Activated naive CD8-positive, alpha-beta T cell treated with anti-CD3 and anti-CD28 coated beads for 36 hours (primary cell): ENCODE data around the gene ANTXR2. TPM values are rescaled to one million over a fixed set of nuclear protein-coding genes. Genes with fewer than 3 reads are reported as not detected.

Source experiments
- DNase-seq: peaks from one replicate; pipeline ENCODE4 v3.0.0; 2021
- H3K27ac Mint-ChIP-seq: one replicate; pipeline ENCODE4 v1.8.0; 2022; ENCODE audit warnings: mild to moderate bottlenecking, moderate library complexity, mixed read lengths
- H3K27me3 Mint-ChIP-seq: one replicate; pipeline ENCODE4 v1.8.0; 2022; ENCODE audit warnings: mild to moderate bottlenecking, mixed read lengths
- H3K36me3 Mint-ChIP-seq: one replicate; pipeline ENCODE4 v1.8.0; 2021; ENCODE audit warnings: mild to moderate bottlenecking, mixed read lengths
- H3K4me1 Mint-ChIP-seq: one replicate; pipeline ENCODE4 v1.8.0; 2021; ENCODE audit warnings: mixed read lengths
- H3K4me3 Mint-ChIP-seq: one replicate; pipeline ENCODE4 v1.8.0; 2022; ENCODE audit warnings: mild to moderate bottlenecking, moderate library complexity, mixed read lengths
- H3K9me3 Mint-ChIP-seq: one replicate; pipeline ENCODE4 v1.8.0; 2022; ENCODE audit warnings: mixed read lengths
- total RNA-seq, 2 experiments: library from RNA; stranded (reverse); gene quantifications; one replicate each; pipeline ENCODE4 v1.2.3, GENCODE V29; 2021

ANTXR2 gene
- total RNA-seq, 2 experiments from 2014 or later = 1.5 to 2.0 TPM

- peaks cover 5% of the 10 kb centered on the region for H3K27me3 Mint-ChIP-seq
- peaks cover 10% of the 10 kb centered on the region for H3K4me1 Mint-ChIP-seq
- no peak overlapping the region for H3K27ac Mint-ChIP-seq
- H3K4me3 Mint-ChIP-seq = no peak overlapping the region
- no peaks in the 10 kb centered on the region for H3K9me3 Mint-ChIP-seq
- no peak for DNase-seq
- H3K36me3 Mint-ChIP-seq = no peaks in the 10 kb centered on the region
These were observed 25.6 kb upstream of the ANTXR2 start for GRCh38 chr4:80098635-80099034.

GRCh38 chr4:80097400-80098177 is 24.6 kb upstream of the ANTXR2 start:
- no peak overlapping the region for H3K27ac Mint-ChIP-seq
- no peaks in the 10 kb centered on the region for H3K36me3 Mint-ChIP-seq
- peaks cover 5% of the 10 kb centered on the region for H3K27me3 Mint-ChIP-seq
- H3K4me1 Mint-ChIP-seq = peaks cover 10% of the 10 kb centered on the region
- no peak overlapping the region for H3K4me3 Mint-ChIP-seq
- DNase-seq = no peak
- no peaks in the 10 kb centered on the region for H3K9me3 Mint-ChIP-seq

DNA sequence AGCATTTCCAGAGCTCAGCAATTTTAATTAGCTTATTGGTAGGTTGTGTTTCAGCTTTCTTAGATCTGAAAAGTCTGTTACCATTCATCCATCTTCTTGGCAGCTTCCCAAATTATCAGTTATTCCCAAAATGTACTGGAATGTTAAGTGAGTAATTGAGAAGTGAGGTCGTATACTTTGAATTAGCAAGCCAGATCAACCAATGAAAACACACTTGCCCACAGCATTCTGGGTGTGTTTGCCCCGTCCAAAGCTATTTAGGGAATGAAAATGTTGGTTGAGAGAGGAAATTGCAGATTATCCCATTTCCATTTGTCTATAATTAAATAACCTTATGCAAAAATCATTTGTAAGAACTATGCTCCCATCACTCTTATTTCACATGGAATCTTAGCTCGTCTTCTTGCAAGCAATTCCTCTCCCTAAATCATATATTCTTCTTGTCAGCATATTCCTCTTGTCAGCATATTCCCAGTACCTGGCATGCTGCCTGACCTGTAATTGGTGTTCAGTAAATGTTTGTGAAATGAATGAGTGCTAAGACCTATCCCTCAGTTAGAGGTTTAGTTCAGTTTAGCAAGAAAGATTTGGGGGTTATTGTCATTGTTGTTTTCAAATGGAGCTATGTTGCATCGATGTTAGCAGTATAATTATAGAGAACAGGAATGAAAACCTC is 23.3 kb upstream of the ANTXR2 start:
- H3K9me3 Mint-ChIP-seq = no peaks in the 10 kb centered on the region
- no peaks in the 10 kb centered on the region for H3K36me3 Mint-ChIP-seq
- H3K4me3 Mint-ChIP-seq = no peak overlapping the region
- no peak for DNase-seq
- H3K27me3 Mint-ChIP-seq = peaks cover 5% of the 10 kb centered on the region
- H3K4me1 Mint-ChIP-seq = peaks cover 5% of the 10 kb centered on the region
- H3K27ac Mint-ChIP-seq = no peak overlapping the region

DNA sequence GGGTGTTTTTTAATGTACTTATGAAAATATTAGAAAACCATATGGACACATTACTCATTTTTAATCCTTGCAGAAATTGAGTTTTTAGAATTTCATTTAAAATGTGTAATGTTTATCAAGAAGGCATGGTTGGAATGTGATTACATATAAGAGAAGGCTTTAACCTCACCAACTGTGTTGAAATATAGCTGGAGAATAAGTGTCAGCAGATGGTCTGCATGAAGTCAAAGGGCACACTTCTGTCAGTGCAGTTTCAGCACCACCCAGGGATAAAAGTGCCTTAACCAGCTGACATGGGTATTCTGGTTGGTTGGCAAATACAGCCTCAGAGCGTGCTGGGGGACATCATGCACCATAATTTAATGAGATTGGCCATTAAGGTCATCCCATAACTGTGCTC is 21.2 kb upstream of the ANTXR2 start:
- no peak for DNase-seq
- peaks cover 5% of the 10 kb centered on the region for H3K27me3 Mint-ChIP-seq
- H3K4me1 Mint-ChIP-seq = peaks cover 2% of the 10 kb centered on the region
- no peaks in the 10 kb centered on the region for H3K36me3 Mint-ChIP-seq
- H3K9me3 Mint-ChIP-seq = no peaks in the 10 kb centered on the region
- H3K27ac Mint-ChIP-seq = no peak overlapping the region
- no peak overlapping the region for H3K4me3 Mint-ChIP-seq

DNA sequence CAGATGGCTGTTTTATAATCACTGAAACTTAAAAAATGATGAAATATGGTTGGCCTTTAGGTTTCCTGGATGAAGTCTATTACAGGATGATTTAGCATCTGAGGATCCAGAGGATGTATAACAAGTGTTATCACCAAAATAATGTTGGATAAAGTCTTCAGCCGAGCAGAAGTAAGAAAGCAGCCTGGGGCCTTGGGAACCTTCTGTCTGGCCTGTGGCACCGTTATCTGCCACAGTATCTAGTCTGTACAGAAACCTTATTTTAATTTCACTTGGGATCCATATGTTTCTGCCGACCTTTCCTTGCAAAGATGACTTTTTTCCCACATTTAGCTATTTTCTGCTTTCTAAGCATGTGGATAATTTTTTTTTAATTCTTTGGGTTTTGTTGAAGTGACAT is 20.5 kb upstream of the ANTXR2 start:
- Mint-ChIP-seq H3K4me3 (no peak overlapping the region), H3K4me1 (peaks cover 1% of the 10 kb centered on the region), H3K27me3 (peaks cover 5% of the 10 kb centered on the region), H3K27ac (no peak overlapping the region), H3K9me3 (no peaks in the 10 kb centered on the region), H3K36me3 (no peaks in the 10 kb centered on the region)
- no peak for DNase-seq

DNA sequence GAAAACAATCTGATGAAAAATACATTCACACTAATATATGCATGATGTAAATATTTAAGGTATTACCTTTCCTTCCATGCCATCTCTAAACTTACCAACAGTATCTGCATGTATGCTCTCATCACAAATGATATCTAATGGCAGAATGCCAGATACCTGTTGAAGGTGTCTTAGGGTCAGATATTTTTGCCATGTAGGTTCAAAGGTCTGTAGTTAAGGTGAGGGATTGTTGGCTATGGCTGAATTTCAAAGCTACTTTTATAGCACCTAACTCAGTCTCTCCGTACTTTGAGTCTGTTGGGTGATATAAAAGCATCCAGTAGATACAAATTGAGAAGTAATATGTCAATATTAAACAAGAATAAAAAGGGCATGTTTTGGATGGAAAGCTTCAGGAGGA is 19.8 kb upstream of the ANTXR2 start:
- Mint-ChIP-seq H3K36me3 (no peaks in the 10 kb centered on the region), H3K9me3 (no peaks in the 10 kb centered on the region), H3K27me3 (no peaks in the 10 kb centered on the region), H3K4me1 (no peaks in the 10 kb centered on the region), H3K27ac (no peak overlapping the region), H3K4me3 (no peak overlapping the region)
- DNase-seq = no peak

GRCh38 chr4:80092088-80092487 is 19.1 kb upstream of the ANTXR2 start:
- H3K27me3 Mint-ChIP-seq = no peaks in the 10 kb centered on the region
- no peak overlapping the region for H3K4me3 Mint-ChIP-seq
- DNase-seq = no peak
- no peaks in the 10 kb centered on the region for H3K9me3 Mint-ChIP-seq
- H3K4me1 Mint-ChIP-seq = no peaks in the 10 kb centered on the region
- no peaks in the 10 kb centered on the region for H3K36me3 Mint-ChIP-seq
- H3K27ac Mint-ChIP-seq = no peak overlapping the region

- Mint-ChIP-seq H3K4me1 (no peaks in the 10 kb centered on the region), H3K27ac (no peak overlapping the region), H3K27me3 (no peaks in the 10 kb centered on the region)
These were observed 18.7 kb upstream of the ANTXR2 start for GRCh38 chr4:80091688-80092087.

GRCh38 chr4:80091184-80091583 is 18.2 kb upstream of the ANTXR2 start:
- no peaks in the 10 kb centered on the region for H3K4me1 Mint-ChIP-seq
- H3K4me3 Mint-ChIP-seq = no peak overlapping the region
- H3K27me3 Mint-ChIP-seq = no peaks in the 10 kb centered on the region
- DNase-seq = no peak
- H3K36me3 Mint-ChIP-seq = no peaks in the 10 kb centered on the region
- no peaks in the 10 kb centered on the region for H3K9me3 Mint-ChIP-seq
- H3K27ac Mint-ChIP-seq = no peak overlapping the region

More at GRCh38 chr4:80091688-80092087, 18.7 kb upstream of the ANTXR2 start:
- Mint-ChIP-seq H3K36me3 (no peaks in the 10 kb centered on the region), H3K4me3 (no peak overlapping the region), H3K9me3 (no peaks in the 10 kb centered on the region)
- DNase-seq = no peak

DNA sequence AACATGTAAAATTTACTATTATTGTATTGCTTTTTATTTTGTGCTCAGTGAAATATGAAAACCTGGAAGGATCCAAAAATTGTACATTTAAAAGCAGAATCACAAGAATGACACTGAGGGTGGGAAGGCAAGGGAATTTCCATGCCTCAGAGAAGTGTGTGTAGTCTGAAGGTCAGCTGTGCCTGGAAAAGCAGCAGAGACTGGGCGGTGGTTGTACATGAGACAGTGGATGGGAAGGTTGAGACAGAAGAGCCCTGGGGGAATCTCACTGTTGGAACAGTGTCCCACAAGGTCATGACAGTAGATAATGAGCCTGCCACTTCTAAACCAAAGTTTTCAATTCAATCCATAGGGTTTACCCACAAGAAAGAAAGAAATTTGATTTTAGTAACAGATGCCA is 17.1 kb upstream of the ANTXR2 start:
- Mint-ChIP-seq H3K4me3 (no peak overlapping the region), H3K27ac (no peak overlapping the region), H3K27me3 (no peaks in the 10 kb centered on the region), H3K4me1 (no peaks in the 10 kb centered on the region), H3K36me3 (no peaks in the 10 kb centered on the region), H3K9me3 (no peaks in the 10 kb centered on the region)
- no peak for DNase-seq

DNA sequence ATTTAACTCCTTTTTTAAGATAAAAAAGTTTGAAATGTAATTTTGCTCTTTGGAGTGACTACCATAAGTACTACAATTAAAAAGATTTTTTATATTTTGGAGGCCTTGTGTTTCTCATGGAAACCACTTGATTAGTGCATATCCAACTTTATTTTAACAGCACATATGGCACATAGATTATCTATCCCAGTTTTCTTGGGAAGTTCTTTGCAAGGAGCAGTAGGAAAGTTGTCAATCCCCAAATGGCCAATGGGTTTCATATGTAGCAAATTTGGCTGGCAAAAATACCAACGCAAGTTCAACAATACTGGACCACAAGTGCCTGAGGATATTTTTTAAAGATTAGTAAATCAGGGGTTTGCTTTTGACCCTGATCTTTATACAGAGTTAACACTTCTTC is 15.4 kb upstream of the ANTXR2 start:
- Mint-ChIP-seq H3K4me1 (no peaks in the 10 kb centered on the region), H3K27ac (no peak overlapping the region), H3K36me3 (no peaks in the 10 kb centered on the region), H3K4me3 (no peak overlapping the region), H3K27me3 (no peaks in the 10 kb centered on the region), H3K9me3 (no peaks in the 10 kb centered on the region)
- no peak for DNase-seq

GRCh38 chr4:80086296-80086695 is 13.3 kb upstream of the ANTXR2 start:
- Mint-ChIP-seq H3K9me3 (no peaks in the 10 kb centered on the region), H3K36me3 (no peaks in the 10 kb centered on the region)

GRCh38 chr4:80085081-80085480 is 12.1 kb upstream of the ANTXR2 start:
- H3K4me1 Mint-ChIP-seq = no peaks in the 10 kb centered on the region

More at GRCh38 chr4:80086296-80086695, 13.3 kb upstream of the ANTXR2 start:
- H3K27ac Mint-ChIP-seq = no peak overlapping the region
- H3K4me3 Mint-ChIP-seq = no peak overlapping the region
- no peaks in the 10 kb centered on the region for H3K4me1 Mint-ChIP-seq
- DNase-seq = no peak
- no peaks in the 10 kb centered on the region for H3K27me3 Mint-ChIP-seq

DNA sequence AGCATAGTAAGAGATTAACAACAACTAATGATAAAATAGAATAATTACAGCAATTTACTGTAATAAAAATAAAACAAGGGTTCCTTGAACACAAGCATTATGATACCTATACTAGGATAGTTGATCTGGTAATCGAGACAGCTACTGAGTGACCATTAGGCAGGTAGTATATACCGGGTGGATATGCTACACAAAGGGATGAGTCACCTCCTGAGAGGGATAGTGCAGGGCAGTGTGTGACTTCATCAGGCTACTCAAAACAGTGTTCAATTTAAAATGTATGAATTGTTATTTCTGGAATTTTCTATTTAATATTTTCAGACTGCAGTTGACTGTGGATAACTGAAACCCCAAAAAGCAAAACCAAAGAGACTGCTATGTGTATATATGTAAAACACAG is 9.7 kb upstream of the ANTXR2 start:
- Mint-ChIP-seq H3K27ac (no peak overlapping the region), H3K4me1 (peaks cover 2% of the 10 kb centered on the region), H3K36me3 (no peaks in the 10 kb centered on the region), H3K9me3 (no peaks in the 10 kb centered on the region), H3K4me3 (no peak overlapping the region), H3K27me3 (peaks cover 4% of the 10 kb centered on the region)
- no peak for DNase-seq

More at GRCh38 chr4:80085081-80085480, 12.1 kb upstream of the ANTXR2 start:
- Mint-ChIP-seq H3K4me3 (no peak overlapping the region), H3K9me3 (no peaks in the 10 kb centered on the region), H3K27ac (no peak overlapping the region), H3K36me3 (no peaks in the 10 kb centered on the region), H3K27me3 (no peaks in the 10 kb centered on the region)
- DNase-seq = no peak

- Mint-ChIP-seq H3K27me3 (peaks cover 4% of the 10 kb centered on the region), H3K4me3 (no peak overlapping the region), H3K4me1 (peaks cover 5% of the 10 kb centered on the region), H3K9me3 (no peaks in the 10 kb centered on the region), H3K27ac (no peak overlapping the region), H3K36me3 (no peaks in the 10 kb centered on the region)
- DNase-seq = no peak
These were observed 8.5 kb upstream of the ANTXR2 start for GRCh38 chr4:80081566-80081965.
